B cell (primary cell): ENCODE data around the gene CAGE1. TPM values are rescaled to one million over a fixed set of nuclear protein-coding genes. Genes with fewer than 3 reads are reported as not detected.
A peak's percentile ranks its signal among the peaks of the same experiment; 100 is the strongest.

Experiments used
- ATAC-seq: fragments of 200-7000 bp; cut with Tn5 transposase; one replicate; pipeline ENCODE4 v1.10.0; 2021; ENCODE audit warnings: low read depth, mild to moderate bottlenecking, moderate number of reproducible peaks, moderate library complexity
- CTCF ChIA-PET: fragments of 350-600 bp; sonication (Branson Sonifier 250); formaldehyde crosslinking; loops from one replicate; lab custom pipeline; 2021; ENCODE audit warnings: antibody characterized with exemption, inconsistent platforms; lab: Charles Lee
- POLR2A ChIA-PET: fragments of 350-600 bp; sonication (Branson Sonifier 250); formaldehyde crosslinking; loops from one replicate; lab custom pipeline; 2021; ENCODE audit warnings: antibody characterized with exemption; lab: Charles Lee
- DNase-seq: peaks from one replicate; pipeline ENCODE4 v3.0.0; 2013
- H2AFZ ChIP-seq: 2 replicates; pipeline ENCODE4 v1.6.1; 2012; ENCODE audit warnings: mild to moderate bottlenecking, low read depth, low read length; ENCODE audit not compliant: insufficient read depth, poor library complexity, severe bottlenecking
- H3K27ac ChIP-seq, 2 donors: 1 replicate in 1 of 2; 2 replicates in 1 of 2; pipeline ENCODE4 v1.5.1; 2012 to 2013; ENCODE audit warnings: low read length in 2 of 2, mild to moderate bottlenecking in 2 of 2, moderate library complexity in 1 of 2
- H3K27me3 ChIP-seq, 4 experiments: fragments of 200-600 bp in 1 of 4; sonication (generic) in 1 of 4; replicated peaks in 1 of 4; 1 replicate in 2 of 4; 2 replicates in 2 of 4; pipeline versions ENCODE4 v1.6.1 to v1.7.0; 2013 to 2016; ENCODE audit warnings: low read length in 3 of 4, mild to moderate bottlenecking in 2 of 4, mixed read lengths in 1 of 4, moderate library complexity in 1 of 4; ENCODE audit not compliant: insufficient read depth in 4 of 4, control insufficient read depth in 3 of 4; ENCODE audit errors: control extremely low read depth in 1 of 4
- H3K36me3 ChIP-seq, 2 experiments: replicated peaks in 1 of 2; 1 replicate in 1 of 2; 2 replicates in 1 of 2; pipeline versions ENCODE4 v1.6.1 to v1.7.1; 2013; ENCODE audit warnings: low read length in 1 of 2; ENCODE audit not compliant: insufficient read depth in 2 of 2, control insufficient read depth in 1 of 2; ENCODE audit errors: control extremely low read depth in 1 of 2, extremely low read depth in 1 of 2
- H3K4me1 ChIP-seq, 2 donors: fragments of 200-600 bp in 1 of 2; sonication (generic) in 1 of 2; 1 replicate in 1 of 2; 2 replicates in 1 of 2; pipeline versions ENCODE4 v1.5.1 to v1.6.1; 2013 to 2017; ENCODE audit warnings: low read length in 2 of 2; ENCODE audit not compliant: control insufficient read depth in 2 of 2, insufficient read depth in 2 of 2
- H3K4me2 ChIP-seq: replicated peaks from 2 replicates; pipeline ENCODE3; 2012; ENCODE audit warnings: mild to moderate bottlenecking, low read depth, low read length; ENCODE audit not compliant: poor library complexity, severe bottlenecking
- H3K4me3 ChIP-seq, 5 experiments: fragments of 200-600 bp in 1 of 5; sonication (generic) in 1 of 5; 1 replicate in 3 of 5; 2 replicates in 2 of 5; pipeline versions ENCODE4 v1.5.1 to v1.7.0; 2011 to 2016; ENCODE audit warnings: low read length in 4 of 5, mild to moderate bottlenecking in 4 of 5, low read depth in 2 of 5, control low read depth in 1 of 5, moderate library complexity in 1 of 5; ENCODE audit not compliant: insufficient read depth in 1 of 5; ENCODE audit errors: control extremely low read depth in 1 of 5, extremely low read depth in 1 of 5
- H3K79me2 ChIP-seq: fragments of 200-600 bp; sonication (generic); one replicate; pipeline ENCODE4 v1.6.0; 2016; ENCODE audit warnings: low read length; ENCODE audit not compliant: control insufficient read depth, insufficient read depth
- H3K9ac ChIP-seq: fragments of 200-600 bp; sonication (generic); 2 replicates; pipeline ENCODE4 v1.6.1; 2017; ENCODE audit warnings: mild to moderate bottlenecking, low read length, moderate library complexity
- H3K9me3 ChIP-seq, 3 donors: one replicate each; pipeline versions ENCODE4 v1.6.1 to v1.7.1; 2013; ENCODE audit warnings: low read length in 2 of 3; ENCODE audit not compliant: control insufficient read depth in 2 of 3, insufficient read depth in 1 of 3; ENCODE audit errors: control extremely low read depth in 1 of 3
- H4K20me1 ChIP-seq: 2 replicates; pipeline ENCODE4 v1.6.0; 2012; ENCODE audit warnings: mild to moderate bottlenecking, low read length; ENCODE audit not compliant: insufficient read depth, control insufficient read depth, poor library complexity, severe bottlenecking
- H3K27ac Mint-ChIP-seq: one replicate; pipeline ENCODE4 v1.8.0; 2021; ENCODE audit warnings: mixed read lengths
- H3K27me3 Mint-ChIP-seq: one replicate; pipeline ENCODE4 v1.8.0; 2021; ENCODE audit warnings: mixed read lengths
- H3K4me1 Mint-ChIP-seq: one replicate; pipeline ENCODE4 v1.8.0; 2021; ENCODE audit warnings: mixed read lengths
- H3K4me3 Mint-ChIP-seq: one replicate; pipeline ENCODE4 v1.8.0; 2021; ENCODE audit warnings: mixed read lengths
- H3K9me3 Mint-ChIP-seq: one replicate; pipeline ENCODE4 v1.8.0; 2022; ENCODE audit warnings: mixed read lengths; ENCODE audit not compliant: insufficient read depth
- EZH2 ChIP-seq: IDR thresholded peaks from 2 replicates; pipeline ENCODE4 v1.6.1; 2012; ENCODE audit warnings: borderline replicate concordance, low read depth, mild to moderate bottlenecking, moderate library complexity, low read length; ENCODE audit not compliant: insufficient read depth, poor library complexity, severe bottlenecking
- WGBS: methylation state at CpG from one replicate; pipeline ENCODE4 v1.1.5; 2013; ENCODE audit warnings: missing lambda C conversion rate; ENCODE audit not compliant: insufficient coverage; 5-methylcytosine and 5-hydroxymethylcytosine counted together
- intact Hi-C: fragments of 100-400 bp; cut with micrococcal nuclease; formaldehyde crosslinking; loops from one replicate; pipeline ENCODE4 v1.10.0; 2022
- polyA plus RNA-seq: library from polyadenylated mRNA; depleted of rRNA; stranded (reverse); fragments of >200 nt; gene quantifications from 2 replicates; pipeline ENCODE4 v1.2.3, GENCODE V29; 2012
- total RNA-seq, 2 donors: library from RNA; stranded (reverse); fragments of 120-200 nt in 1 of 2; gene quantifications; 1 replicate in 1 of 2; 2 replicates in 1 of 2; pipeline versions ENCODE4 v1.2.3 to v1.2.4, GENCODE V29; 2013 to 2022
- TF ChIP-seq, protein P1 (sequence below): fragments of 200-600 bp; IDR thresholded peaks from one replicate; pipeline ENCODE4 v1.8.0; 2022; ENCODE audit warnings: antibody characterized with exemption, mild to moderate bottlenecking

Gene CAGE1
- total and polyA plus RNA-seq, 2 donors (not counting 1 experiment from before 2014, with no cell fraction given): 0.13 to 0.34 TPM

DNA sequence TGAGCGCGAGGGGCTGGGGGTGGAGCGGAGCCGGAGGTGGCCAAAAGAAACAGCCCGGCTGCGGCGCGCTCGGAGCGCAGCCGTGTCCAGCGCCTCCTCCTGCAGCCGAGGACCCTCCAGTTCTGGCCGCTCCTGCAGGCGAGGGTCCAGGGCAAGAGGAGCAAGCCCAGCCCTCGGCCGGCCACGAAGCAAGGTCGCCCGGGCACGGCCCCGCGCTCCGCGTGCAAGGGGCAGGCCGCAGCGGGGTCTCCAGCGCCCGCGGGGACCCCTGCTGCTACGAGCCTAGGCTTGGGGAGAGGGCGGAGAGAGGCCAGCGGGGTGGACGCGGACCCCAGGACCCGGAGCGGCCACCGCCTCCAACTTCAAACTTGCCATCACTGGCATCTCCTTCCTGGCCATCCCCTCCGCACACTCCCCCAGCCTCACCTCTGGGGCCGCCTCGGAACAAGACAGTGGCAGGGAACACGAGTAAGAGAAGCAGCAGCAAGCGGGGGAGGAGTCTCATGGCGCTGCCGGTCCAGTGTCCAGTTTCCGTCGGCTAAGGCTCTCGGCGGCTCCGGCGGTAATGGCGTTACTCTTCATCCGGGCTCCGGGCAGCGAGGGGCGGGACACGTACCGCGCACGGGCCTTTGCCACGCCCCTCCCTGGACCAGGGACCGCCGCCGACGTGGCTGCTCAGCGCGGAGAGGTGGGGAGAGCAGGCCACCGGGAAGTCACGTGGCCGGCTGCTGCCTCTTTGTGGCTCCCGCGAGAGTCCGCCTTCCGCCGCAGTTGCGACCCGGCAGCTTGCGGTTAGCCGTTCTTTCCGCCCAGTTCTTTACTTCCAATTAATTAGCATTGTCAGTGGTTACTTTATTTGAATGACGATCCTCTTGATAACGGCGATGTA lies 76.7 kb downstream of the CAGE1 start, which contains the start of gene SSR1:
TSS of gene SSR1 (minus strand) at position 584 of the 889 bp plus-strand sequence. CDS start at position 505, 79 bp downstream.
- peak within 1 kb of the TSS; percentile 58 to 92 (median 90) for H3K4me3 ChIP-seq
- peaks cover 12 to 20% of the 10 kb centered on the region in 2 donors for H3K4me1 ChIP-seq
- peak; percentile 99 for ATAC-seq
- H3K9me3 ChIP-seq: peaks cover 0 to 4% (median 0%) of the 10 kb centered on the region in 3 donors
- TF ChIP-seq, protein P1, sequence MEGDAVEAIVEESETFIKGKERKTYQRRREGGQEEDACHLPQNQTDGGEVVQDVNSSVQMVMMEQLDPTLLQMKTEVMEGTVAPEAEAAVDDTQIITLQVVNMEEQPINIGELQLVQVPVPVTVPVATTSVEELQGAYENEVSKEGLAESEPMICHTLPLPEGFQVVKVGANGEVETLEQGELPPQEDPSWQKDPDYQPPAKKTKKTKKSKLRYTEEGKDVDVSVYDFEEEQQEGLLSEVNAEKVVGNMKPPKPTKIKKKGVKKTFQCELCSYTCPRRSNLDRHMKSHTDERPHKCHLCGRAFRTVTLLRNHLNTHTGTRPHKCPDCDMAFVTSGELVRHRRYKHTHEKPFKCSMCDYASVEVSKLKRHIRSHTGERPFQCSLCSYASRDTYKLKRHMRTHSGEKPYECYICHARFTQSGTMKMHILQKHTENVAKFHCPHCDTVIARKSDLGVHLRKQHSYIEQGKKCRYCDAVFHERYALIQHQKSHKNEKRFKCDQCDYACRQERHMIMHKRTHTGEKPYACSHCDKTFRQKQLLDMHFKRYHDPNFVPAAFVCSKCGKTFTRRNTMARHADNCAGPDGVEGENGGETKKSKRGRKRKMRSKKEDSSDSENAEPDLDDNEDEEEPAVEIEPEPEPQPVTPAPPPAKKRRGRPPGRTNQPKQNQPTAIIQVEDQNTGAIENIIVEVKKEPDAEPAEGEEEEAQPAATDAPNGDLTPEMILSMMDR: no peak
- TF ChIP-seq EZH2: no peak
- DNase-seq: peak; percentile 96
- WGBS: under 1% methylated on average over 74 of the region's 83 CpGs
- intact Hi-C loops: loop anchor here (1.0 to 2.0 kb wide), 4 partner anchors 36 to 790 kb away; partner anchors contain the start of genes CAGE1, EEF1E1, RIOK1 and SNRNP48
- H3K36me3 ChIP-seq: peaks cover 0 to 21% of the 10 kb centered on the region in 2 experiments
- H3K27ac ChIP-seq: peak within 1 kb of the TSS; percentile 56 to 84
- H3K9ac ChIP-seq: peak within 1 kb of the TSS; percentile 90
- POLR2A ChIA-PET: interaction anchor here (0.6 to 2.6 kb wide), 4 partner anchors 35 to 1943 kb away, joined by 5 to 14 read pairs (median 6); partner anchors contain the start of genes CAGE1 and RIOK1
- peaks cover 50% of the 10 kb centered on the region for H3K79me2 ChIP-seq
- Mint-ChIP-seq H3K9me3 (no peaks in the 10 kb centered on the region), H3K27me3 (no peaks in the 10 kb centered on the region), H3K4me1 (peaks cover 38% of the 10 kb centered on the region), H3K4me3 (peak within 1 kb of the TSS; percentile 96), H3K27ac (peak within 1 kb of the TSS; percentile 94)
- H3K4me2 ChIP-seq: peak within 1 kb of the TSS; percentile 77
- H3K27me3 ChIP-seq: no peaks in the 10 kb centered on the region
- CTCF ChIA-PET: interaction anchor here (1.6 to 2.9 kb wide), 2 partner anchors 35 to 37 kb away, joined by 3 to 7 read pairs; no protein-coding TSS in a partner anchor
- peak within 1 kb of the TSS; percentile 98 for H2AFZ ChIP-seq
- peaks cover 19% of the 10 kb centered on the region for H4K20me1 ChIP-seq
